GM12891 (cell line): ENCODE results near the gene HOXD3.

ENCODE experiments used
- POLR2A ChIP-seq: IDR thresholded peaks from 2 replicates; pipeline ENCODE4 v1.6.1; 2011; ENCODE audit warnings: low read depth, low read length, control low read depth
- POLR2AphosphoS5 ChIP-seq: IDR thresholded peaks from 2 replicates; pipeline ENCODE4 v1.6.1; 2011; ENCODE audit warnings: low read depth, low read length, control low read depth
- SPI1 ChIP-seq: IDR thresholded peaks from 2 replicates; pipeline ENCODE4 v1.6.1; 2011; ENCODE audit warnings: low read depth, low read length, control low read depth
- TAF1 ChIP-seq: IDR thresholded peaks from 2 replicates; pipeline ENCODE4 v1.6.1; 2011; ENCODE audit warnings: low read depth, low read length, control low read depth

GRCh38 chr2:176152350-176153181 is 4.5 kb upstream of the HOXD3 start:
- TF ChIP-seq POLR2A (no peak), POLR2AphosphoS5 (no peak), SPI1 (no peak), TAF1 (no peak)
